Neural crest cell (in vitro differentiated cells): ENCODE measurements around the gene STK36. TPM values are rescaled to one million over a fixed set of nuclear protein-coding genes. Genes with fewer than 3 reads are reported as not detected.

Experiments used
- DNase-seq: peaks from one replicate; pipeline ENCODE4 v3.0.0; 2021; ENCODE audit warnings: low read depth, mixed read lengths, low spot score
- H3K27ac Mint-ChIP-seq: one replicate; pipeline ENCODE4 v1.8.0; 2021; ENCODE audit warnings: mild to moderate bottlenecking, mixed read lengths; ENCODE audit not compliant: unreplicated experiment
- H3K27me3 Mint-ChIP-seq: 2 replicates; pipeline ENCODE4 v1.8.0; 2021; ENCODE audit warnings: low read depth, mild to moderate bottlenecking, mixed read lengths
- H3K36me3 Mint-ChIP-seq: 2 replicates; pipeline ENCODE4 v1.8.0; 2021; ENCODE audit warnings: low read depth, mild to moderate bottlenecking, mixed read lengths
- H3K4me1 Mint-ChIP-seq: 2 replicates; pipeline ENCODE4 v1.8.0; 2021; ENCODE audit warnings: mixed read lengths
- H3K4me3 Mint-ChIP-seq: one replicate; pipeline ENCODE4 v1.8.0; 2021; ENCODE audit warnings: mild to moderate bottlenecking, mixed read lengths
- H3K9me3 Mint-ChIP-seq: 2 replicates; pipeline ENCODE4 v1.8.0; 2021; ENCODE audit warnings: mixed read lengths
- CTCF ChIP-seq: fragments of 200-600 bp; sonication (generic); conservative IDR thresholded peaks from 2 replicates; pipeline ENCODE4 v1.5.0; 2021; ENCODE audit warnings: antibody characterized with exemption, mild to moderate bottlenecking
- total RNA-seq: library from RNA; stranded (reverse); gene quantifications from 2 replicates; pipeline ENCODE4 v1.2.1, GENCODE V29; 2021

The STK36 gene
- total RNA-seq, 1 donor from 2014 or later = 78.7 TPM

GRCh38 chr2:218718058-218718457 is 46.2 kb downstream of the STK36 start:
- no peak for TF ChIP-seq CTCF
- DNase-seq = no peak
- no peak overlapping the region for H3K4me3 Mint-ChIP-seq
- no peak overlapping the region for H3K27ac Mint-ChIP-seq
- no peaks in the 10 kb centered on the region for H3K27me3 Mint-ChIP-seq
- peaks cover 20% of the 10 kb centered on the region for H3K36me3 Mint-ChIP-seq
- no peaks in the 10 kb centered on the region for H3K9me3 Mint-ChIP-seq
- H3K4me1 Mint-ChIP-seq = peaks cover 31% of the 10 kb centered on the region

- H3K4me1 Mint-ChIP-seq = peaks cover 25% of the 10 kb centered on the region
- peaks cover 15% of the 10 kb centered on the region for H3K36me3 Mint-ChIP-seq
- H3K27ac Mint-ChIP-seq = peak overlapping the region; percentile 60
- no peaks in the 10 kb centered on the region for H3K9me3 Mint-ChIP-seq
- no peaks in the 10 kb centered on the region for H3K27me3 Mint-ChIP-seq
- no peak for TF ChIP-seq CTCF
- H3K4me3 Mint-ChIP-seq = no peak overlapping the region
- DNase-seq = no peak
Observed at GRCh38 chr2:218719457-218719856, 47.6 kb downstream of the STK36 start.

- TF ChIP-seq CTCF = no peak
- Mint-ChIP-seq H3K9me3 (no peaks in the 10 kb centered on the region), H3K4me3 (no peak overlapping the region), H3K4me1 (peaks cover 25% of the 10 kb centered on the region), H3K36me3 (peaks cover 15% of the 10 kb centered on the region), H3K27ac (no peak overlapping the region), H3K27me3 (no peaks in the 10 kb centered on the region)
- no peak for DNase-seq
Observed at GRCh38 chr2:218720048-218721041, 48.5 kb downstream of the STK36 start.

- Mint-ChIP-seq H3K27me3 (no peaks in the 10 kb centered on the region), H3K9me3 (peaks cover 5% of the 10 kb centered on the region), H3K4me3 (no peak overlapping the region), H3K4me1 (peaks cover 25% of the 10 kb centered on the region), H3K36me3 (peaks cover 22% of the 10 kb centered on the region), H3K27ac (no peak overlapping the region)
- DNase-seq = no peak
- TF ChIP-seq CTCF = no peak
Observed at GRCh38 chr2:218721488-218721887, 49.6 kb downstream of the STK36 start.

GRCh38 chr2:218721934-218722333 is 50.0 kb downstream of the STK36 start:
- H3K27me3 Mint-ChIP-seq = no peaks in the 10 kb centered on the region
- H3K36me3 Mint-ChIP-seq = peaks cover 23% of the 10 kb centered on the region
- H3K4me3 Mint-ChIP-seq = no peak overlapping the region
- no peak for DNase-seq
- peaks cover 5% of the 10 kb centered on the region for H3K9me3 Mint-ChIP-seq
- no peak for TF ChIP-seq CTCF
- peaks cover 25% of the 10 kb centered on the region for H3K4me1 Mint-ChIP-seq
- no peak overlapping the region for H3K27ac Mint-ChIP-seq
